Adipose tissue (tissue), 3 donors: ENCODE data around the gene AFF2. TPM values are rescaled to one million over a fixed set of nuclear protein-coding genes. Genes with fewer than 3 reads are reported as not detected.

Experiments used
- H3K27ac ChIP-seq: one replicate; pipeline ENCODE4 v1.5.1; 2013; ENCODE audit warnings: low read depth, low read length
- WGBS, 3 donors: extraction: QIAGEN DNeasy Blood & Tissue Kit; methylation state at CpG; one replicate each; pipeline ENCODE4 v1.1.7; 2013; 5-methylcytosine and 5-hydroxymethylcytosine counted together
- polyA plus RNA-seq, 3 donors: library from polyadenylated mRNA; stranded (reverse); fragments of 200-250 nt; gene quantifications; one replicate each; pipeline ENCODE4 v1.2.3, GENCODE V29; 2013
- donor health status: healthy with polysubstance abuse.
- donor health status: Bipolar disorder and iron deficiency.
- donor health status: healthy.

Gene AFF2
- polyA plus RNA-seq = 1 to 10 TPM in 2 of 3 donors, under 1 TPM in 1; 0.13 to 2.5 (median 2.0) TPM

DNA sequence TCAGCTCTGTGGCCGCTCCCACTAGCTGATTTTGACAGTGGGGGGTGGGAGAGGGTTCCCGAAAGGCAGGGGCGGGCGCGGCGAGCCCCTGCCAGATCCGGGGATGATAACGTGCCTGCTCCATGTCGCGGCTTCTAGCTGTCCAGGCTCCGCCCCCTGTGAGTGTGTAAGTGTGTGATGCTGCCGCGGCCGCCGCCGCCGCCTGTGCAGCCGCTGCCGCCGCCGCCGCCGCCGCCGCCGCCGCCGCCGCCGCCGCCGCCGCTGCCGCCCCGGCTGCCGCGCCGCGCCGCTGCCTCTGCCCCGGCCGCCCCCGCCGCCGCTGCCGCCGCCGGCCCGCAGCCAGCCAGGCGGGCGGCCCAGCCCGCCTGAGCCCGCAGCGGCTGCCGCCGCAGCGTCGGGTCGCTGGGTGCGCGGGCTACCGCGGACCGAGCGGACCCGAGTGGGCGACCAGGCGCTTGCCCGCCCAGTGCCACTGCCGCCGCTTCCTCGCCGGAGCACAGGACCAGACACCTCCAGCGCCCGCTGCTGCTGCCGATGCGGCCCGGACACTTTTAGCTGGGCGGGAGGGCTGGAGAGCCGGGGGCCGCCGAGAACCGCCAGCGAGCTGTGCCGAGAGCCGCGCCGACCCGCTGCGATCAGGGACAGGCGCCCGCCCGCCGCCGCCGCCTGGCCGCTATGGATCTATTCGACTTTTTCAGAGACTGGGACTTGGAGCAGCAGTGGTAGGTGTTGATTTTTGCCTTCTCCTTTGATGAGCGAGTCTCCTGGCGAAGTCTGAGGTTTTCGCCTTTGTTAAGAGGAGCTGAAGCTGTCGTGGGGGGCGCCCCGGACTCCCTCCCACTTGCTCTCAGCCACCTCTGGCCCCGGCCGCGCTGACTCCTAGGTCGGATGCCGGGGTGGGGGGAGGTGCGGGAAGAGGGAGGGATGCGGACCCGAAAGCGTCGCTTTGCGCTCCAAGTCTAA is at the start of gene AFF2:
TSS of gene AFF2 (plus strand) at position 195 of the 963 bp plus-strand sequence. CDS start at position 676, 481 bp downstream.
- no peak within 1 kb of the TSS for H3K27ac ChIP-seq
- WGBS, 3 donors = 1 to 34% (median 2%) methylated on average over 24 to 78 of the region's 115 CpGs

DNA sequence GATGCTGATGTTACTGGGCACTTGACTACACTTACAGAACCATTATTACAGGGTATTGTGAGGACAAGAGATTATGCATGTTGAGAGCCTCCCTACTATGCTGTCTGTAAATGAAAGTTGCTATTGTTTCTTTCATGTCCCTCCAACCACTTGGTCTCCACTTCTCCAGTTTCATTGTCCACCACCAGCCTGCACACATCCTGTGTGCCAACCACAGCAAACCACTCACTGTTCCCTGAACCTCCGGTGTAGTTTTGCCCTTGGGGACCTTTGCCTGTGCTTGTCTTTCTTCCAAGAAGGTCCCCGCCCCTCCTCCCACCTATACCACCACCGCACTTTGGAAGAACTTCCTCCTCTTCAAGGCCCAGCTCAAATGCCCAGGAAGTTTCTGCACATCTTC is 43.1 kb upstream of the AFF2 start:
- H3K27ac ChIP-seq = no peak overlapping the region
- WGBS, 3 donors = 39 to 60% (median 45%) methylated on average over 3 of the region's 3 CpGs

DNA sequence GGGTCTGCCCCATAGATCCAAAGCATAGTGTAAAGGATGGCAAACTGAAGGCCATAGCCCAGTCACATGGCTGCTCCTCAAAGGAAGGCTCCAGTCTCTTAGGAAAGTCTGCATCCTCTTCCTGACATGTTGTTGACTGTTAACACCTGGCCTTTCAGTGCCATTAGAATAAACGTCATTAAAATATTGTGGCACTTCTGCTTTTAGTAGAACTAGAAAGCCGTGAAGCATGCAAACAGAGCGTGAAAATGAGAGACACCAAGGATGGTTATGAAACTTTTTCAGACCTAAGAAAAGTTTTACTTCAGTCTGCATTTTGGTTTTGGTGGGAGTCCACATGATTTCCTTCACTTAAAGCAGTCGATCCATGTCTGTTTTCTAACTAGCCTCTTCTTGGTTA is 41.1 kb upstream of the AFF2 start:
- H3K27ac ChIP-seq = no peak overlapping the region
- WGBS, 3 donors = 46 to 64% (median 55%) methylated on average over 4 of the region's 4 CpGs

DNA sequence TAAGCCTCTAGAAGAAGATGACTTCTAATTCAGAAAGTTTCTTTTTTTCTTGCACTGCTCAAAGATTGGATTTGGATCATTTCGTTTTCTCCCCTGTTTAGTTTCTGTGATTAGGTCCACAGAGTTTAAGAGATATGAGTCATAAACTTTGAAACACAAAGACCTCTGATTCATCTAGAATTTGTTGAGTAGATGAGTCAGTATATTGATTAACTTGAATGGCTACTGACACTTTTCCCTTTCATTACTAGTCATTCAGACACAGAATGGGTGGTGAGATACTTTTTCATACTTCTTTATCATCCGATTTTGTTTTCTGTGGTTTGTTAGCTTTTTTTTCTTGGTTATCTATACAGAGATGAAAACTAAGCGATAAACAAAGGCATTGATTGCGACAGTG is 34.1 kb upstream of the AFF2 start:
- 49 to 82% (median 68%) methylated on average over 4 of the region's 4 CpGs for WGBS, 3 donors
- H3K27ac ChIP-seq = no peak overlapping the region

DNA sequence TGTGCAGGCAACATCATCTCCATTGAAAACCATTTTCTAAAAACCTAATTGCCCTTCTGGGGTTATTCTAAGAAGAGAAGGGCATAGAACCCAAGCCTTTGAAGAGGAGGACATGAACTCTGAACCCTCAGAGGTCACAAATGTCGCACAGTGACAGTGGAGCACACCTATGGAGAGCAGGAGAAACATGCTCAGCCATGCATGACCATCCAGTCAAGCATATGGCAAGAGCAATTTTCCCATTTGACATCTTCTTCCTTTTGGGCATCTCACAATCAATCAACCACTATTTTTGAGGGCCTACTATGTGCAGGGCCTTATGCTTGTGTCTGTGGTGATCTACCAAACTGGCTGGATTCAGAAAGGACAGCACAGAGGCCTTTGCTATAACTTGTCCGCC is 30.1 kb upstream of the AFF2 start:
- WGBS, 3 donors = 71 to 92% (median 79%) methylated on average over 2 of the region's 2 CpGs
- no peak overlapping the region for H3K27ac ChIP-seq

DNA sequence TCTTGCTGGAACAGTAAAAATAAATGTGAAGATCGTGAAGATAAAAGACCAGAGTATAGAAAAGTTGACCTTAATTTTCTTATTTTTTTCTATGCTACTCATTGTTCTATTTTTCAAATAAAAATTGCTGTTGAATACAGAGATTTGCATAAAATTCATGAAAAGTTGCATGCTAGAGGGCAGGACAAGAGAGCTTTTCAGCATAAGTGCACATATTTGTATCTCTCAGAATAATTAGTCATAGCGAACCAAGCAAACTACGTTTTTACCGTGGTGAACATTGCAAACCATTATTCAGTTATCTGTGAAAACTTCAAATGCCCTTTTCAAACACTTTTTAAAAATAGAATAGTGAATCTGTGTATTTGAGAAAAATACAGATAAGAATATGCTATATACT is 26.4 kb upstream of the AFF2 start:
- WGBS, 3 donors = 62 to 75% (median 72%) methylated on average over 4 of the region's 4 CpGs
- H3K27ac ChIP-seq = no peak overlapping the region

DNA sequence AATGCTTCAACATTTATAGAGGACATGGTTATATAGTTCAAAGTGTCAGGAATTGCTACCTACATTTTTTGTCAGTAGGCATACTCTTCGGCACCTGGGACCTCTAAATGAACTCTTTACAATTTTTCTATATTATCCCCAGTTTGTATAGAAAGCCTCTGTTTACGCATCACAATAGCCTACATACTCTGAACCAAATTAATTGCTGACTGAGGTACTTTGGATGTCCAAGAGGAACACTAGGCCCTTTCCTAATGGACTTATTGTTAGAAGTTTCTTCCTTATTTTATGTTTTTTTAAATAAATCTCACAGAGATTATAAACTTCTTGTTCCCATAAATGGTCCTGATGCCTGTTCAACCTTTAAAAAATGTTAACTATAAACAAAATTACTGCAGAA is 8.4 kb upstream of the AFF2 start:
- 67 to 95% (median 85%) methylated on average over 2 of the region's 2 CpGs for WGBS, 3 donors
- no peak overlapping the region for H3K27ac ChIP-seq

DNA sequence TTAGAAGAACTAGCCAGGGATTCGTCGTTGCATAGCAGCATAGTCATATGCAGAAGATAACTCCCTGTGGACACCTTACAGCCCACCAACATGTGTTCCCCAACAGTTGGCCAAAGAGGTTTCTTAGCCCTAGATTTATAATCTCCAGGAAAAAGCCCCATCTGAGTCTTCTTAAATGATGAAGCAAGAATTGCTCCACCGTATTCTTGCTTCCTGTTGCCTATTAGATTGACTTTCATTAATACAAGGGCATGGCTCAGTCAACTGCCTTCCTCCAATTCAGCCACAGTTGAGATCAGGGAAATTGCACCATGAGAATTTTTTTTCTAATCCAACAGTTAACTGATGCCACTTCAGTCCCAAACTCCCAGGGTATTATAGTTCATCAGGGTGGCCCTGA is 5.2 kb upstream of the AFF2 start:
- WGBS, 3 donors = 48 to 73% (median 52%) methylated on average over 3 of the region's 3 CpGs
- no peak overlapping the region for H3K27ac ChIP-seq

DNA sequence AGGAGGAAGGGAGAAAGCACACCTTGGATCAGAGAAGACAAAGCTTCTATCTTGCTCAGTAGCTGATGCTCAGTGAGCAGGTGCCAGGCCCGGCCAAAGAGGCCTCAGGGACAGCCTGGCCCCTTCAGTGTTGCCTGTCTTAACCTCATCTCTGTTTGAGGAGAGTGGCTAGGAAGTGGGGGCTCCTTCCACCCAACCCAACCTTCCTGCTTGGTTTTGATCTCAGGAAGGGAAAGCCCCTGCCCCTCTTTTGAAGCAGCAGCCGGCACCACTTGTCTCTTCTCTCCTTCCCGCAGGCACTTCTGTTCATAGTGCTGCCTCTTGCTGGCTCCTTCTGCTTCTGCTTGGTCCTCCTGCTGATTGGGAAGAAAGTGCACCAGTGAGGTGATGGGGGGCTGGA is 2.4 kb upstream of the AFF2 start:
- H3K27ac ChIP-seq = no peak overlapping the region
- 61 to 73% (median 63%) methylated on average over 3 of the region's 3 CpGs for WGBS, 3 donors

DNA sequence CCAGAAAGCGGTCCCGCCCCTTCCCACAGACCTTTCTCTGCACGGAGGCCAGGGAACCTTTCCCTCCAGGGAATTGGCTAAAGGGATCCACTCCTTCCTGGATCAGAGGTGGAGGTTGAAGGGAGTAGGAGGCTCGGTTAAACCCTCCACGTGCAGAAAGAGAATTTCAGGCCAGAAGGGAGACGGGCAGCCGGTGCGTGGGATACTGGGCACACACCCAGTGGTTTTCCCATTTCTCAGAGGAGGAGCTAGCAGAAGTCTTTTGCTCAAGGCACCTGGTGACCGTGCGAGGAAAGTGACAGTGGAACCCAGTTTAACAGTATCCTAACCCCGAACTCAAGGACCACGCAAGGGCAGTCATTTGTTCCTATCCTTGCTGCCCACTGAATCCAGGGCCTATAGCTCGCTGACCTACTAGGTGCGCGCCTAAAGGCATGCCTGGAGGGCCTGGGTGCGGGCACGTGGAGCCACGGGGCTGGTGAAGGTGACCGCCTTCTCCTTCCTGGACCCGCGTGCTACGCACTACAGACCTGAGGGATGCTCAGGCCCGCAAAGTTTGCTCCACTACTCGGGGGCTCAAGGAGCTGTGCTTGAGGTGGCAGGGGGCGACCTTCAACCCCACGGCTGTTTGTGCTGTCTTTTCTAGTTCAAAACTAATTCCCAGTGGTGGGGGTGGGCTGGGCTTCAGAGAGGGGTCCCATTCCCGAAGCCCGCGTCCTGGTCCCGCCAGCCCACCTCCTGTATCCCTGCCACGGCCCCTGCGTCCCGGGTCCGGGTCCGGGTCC is 587 bp upstream of the AFF2 start:
- 44 to 62% (median 59%) methylated on average over 24 to 35 of the region's 35 CpGs for WGBS, 3 donors
- H3K27ac ChIP-seq = no peak overlapping the region

DNA sequence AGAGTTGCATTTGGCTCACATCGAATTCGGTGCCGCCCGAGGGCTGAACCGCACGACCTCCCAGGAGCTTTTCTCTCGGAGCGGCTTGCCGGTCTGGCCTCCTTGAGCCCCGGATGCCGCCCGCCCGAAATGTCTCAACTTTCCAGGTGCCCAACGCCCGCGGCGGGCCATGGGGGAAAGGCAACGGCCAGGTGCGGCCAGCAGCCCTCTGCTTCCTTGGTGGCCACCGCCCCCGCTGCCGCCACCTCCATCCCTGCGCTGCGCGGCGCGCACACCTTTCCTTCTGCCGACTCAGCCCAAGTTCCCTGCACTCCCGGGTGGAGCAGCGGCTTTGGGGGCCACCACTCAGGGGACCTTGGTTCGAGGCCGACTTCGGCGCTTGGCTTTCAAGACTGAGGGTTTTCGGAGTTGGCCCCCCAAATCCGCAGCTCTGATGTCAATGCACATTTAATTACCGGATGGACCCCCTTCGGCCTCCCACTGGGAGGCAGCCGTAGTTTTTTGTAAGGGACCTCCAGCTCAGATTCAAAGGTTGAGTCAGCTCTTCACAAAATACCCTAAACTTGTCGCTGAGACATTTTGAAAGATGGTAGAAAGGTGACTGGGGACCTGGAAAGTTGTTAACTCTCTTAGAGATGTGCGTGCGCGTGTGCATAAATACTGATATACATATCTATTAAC is 1.1 kb downstream of the AFF2 start:
- no peak overlapping the region for H3K27ac ChIP-seq
- WGBS, 3 donors = 2 to 34% (median 3%) methylated on average over 31 to 43 of the region's 43 CpGs

DNA sequence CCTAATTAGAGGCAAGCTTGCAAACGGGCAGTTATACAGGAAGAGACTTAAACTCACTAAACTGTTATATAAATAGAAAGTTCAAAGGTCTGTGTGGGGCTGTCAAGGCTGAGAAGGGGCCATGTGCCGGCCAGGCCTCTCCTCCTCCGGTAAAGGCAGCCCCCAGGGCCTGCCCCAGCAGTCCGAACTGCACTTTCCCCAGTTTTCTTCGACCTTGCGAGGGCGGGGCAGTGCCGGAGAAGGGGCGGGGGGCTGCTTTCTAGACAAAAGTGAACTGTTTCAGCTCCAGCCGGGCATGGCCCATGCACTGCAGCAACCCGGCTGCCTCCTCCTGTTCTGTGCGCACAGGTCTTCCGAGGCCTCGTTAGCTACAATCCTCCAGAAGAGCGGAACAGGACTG is 4.1 kb downstream of the AFF2 start:
- no peak overlapping the region for H3K27ac ChIP-seq
- WGBS, 3 donors = 41 to 75% (median 53%) methylated on average over 15 of the region's 15 CpGs

DNA sequence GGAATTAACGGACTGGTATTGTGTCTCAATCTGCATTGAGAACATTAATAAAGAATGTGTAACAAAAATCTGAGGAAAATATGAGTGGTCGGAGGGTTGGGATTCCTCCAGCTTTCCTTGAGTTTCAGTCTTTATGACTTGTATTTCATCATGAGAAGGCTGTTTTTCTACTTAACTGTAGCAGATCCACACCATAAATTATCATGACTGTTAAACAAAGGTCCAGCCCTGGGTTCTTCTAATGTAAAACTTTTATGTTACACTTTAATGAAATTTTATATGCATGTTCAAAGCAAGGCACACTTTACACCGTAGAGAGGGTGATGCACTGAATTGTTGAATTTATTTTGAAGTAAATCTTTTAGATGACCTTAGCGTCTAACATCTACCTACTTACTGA is 7.0 kb downstream of the AFF2 start:
- no peak overlapping the region for H3K27ac ChIP-seq
- WGBS, 3 donors = 72 to 82% (median 74%) methylated on average over 4 of the region's 4 CpGs

DNA sequence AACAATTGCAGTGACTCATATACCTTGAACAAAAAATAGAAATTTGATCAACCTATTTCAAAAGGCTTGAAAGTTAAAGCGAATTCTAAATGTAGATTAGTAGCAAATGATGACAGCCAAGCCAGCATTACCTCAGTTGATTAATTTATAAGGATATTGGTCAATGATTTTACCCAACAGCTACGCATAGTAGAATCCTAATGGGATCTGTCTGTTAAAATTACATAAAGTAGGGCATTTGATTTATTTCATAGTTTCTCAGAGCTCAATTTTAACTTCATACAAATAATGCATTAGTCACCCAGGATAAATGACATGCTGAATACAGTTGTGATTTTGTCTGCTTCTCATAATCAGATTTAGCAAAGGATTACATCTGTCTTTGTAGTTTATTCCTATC is 12.0 kb downstream of the AFF2 start:
- no peak overlapping the region for H3K27ac ChIP-seq
- WGBS, 3 donors = 60 to 81% (median 66%) methylated on average over 2 of the region's 2 CpGs

DNA sequence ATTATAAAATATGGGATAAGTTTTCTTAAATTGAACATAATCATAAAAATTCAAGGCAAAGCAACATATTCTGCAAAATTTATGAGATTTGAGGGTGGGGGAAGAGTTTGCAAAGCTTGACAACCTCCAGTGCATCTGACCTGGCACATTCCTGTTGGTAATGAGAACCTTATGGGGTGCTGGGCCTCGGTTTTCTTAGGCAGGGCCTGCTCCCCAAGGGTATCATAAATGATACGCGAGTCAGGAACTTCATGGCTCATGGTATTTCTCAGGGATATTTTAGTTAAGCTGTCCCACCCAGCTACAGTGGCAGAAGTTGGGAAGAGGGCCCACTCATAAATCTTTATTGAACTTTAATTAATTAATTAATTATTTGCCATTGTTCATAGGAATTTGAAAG is 13.2 kb downstream of the AFF2 start:
- H3K27ac ChIP-seq = no peak overlapping the region
- WGBS, 3 donors = 72 to 95% (median 88%) methylated on average over 3 of the region's 3 CpGs

DNA sequence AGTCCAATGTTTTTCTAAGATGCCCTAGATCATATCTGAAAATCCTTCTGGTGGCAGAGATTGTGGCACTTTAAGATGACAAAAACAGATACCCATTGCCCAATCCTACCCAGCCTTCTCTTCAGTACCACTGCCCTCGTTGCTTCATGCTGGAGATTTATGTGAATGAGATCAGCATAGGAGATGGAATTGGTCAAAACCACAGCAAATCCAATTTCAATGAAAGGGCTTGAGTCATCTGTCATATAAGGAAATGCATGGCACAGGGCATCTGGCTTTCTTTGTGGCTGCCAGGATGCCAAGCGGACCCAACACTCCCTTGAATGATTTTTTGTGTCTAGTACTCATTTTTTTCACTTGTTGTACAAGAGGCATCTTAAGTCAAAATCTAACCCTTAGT is 16.8 kb downstream of the AFF2 start:
- WGBS, 3 donors = 46 to 62% (median 53%) methylated on average over 2 of the region's 2 CpGs
- H3K27ac ChIP-seq = no peak overlapping the region

DNA sequence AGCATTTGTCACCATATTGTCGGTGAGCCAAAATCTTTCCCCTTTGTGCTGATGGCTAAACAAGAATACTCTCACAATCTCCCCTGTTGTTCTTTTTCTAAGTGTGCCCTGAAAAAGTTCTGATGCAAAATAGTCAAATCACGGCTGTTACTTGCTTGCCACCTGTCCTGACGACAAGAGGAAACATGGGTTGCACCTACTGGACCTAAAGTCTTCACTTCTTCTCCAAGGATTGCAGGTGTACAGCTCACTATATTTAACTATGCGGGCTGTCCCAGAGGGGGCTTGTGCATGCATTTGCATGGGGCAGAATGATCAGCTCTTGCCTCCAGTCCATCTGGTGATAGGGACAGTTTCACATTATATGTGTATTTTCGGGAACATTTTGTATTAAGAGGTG is 21.6 kb downstream of the AFF2 start:
- WGBS, 3 donors = 72 to 92% (median 80%) methylated on average over 5 of the region's 5 CpGs
- H3K27ac ChIP-seq = no peak overlapping the region

DNA sequence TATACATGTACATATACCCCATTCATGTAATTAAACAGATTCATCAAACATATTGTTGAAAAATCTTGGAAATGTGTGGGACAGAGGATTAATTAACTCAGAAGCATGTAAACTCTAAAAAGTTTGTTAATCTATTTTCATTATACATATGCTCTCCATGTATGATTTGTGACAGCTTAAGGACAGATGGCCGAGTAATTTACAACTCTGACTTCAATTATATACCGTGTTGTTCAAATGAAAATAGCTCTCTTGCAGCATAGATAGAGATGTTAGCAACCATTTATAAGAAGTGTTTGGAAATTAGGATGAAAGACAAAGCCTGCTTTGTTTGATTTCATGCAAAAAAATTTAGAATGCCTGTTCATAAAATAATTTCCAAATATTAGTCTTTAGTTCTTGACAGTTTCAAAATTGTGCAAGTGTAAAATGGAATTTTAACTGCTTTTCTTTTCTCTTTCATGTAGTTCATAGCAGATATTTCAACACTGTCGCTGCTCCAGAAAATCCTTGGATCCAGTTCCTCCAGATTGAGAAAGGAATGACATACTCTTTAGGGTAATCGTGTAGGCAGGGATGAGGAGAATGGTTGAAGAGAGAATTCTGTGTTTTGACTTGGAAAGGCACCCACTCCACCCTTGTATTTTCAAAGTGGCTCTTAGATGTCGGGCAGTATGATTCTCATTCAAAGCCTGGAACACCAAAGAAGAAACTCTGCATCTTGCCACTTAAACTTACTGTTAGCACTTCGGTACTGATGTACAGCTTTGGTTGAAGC is 23.1 kb downstream of the AFF2 start:
- H3K27ac ChIP-seq = no peak overlapping the region
- WGBS, 3 donors = 56 to 76% (median 64%) methylated on average over 6 of the region's 6 CpGs
